HCT116 (cell line): ENCODE data around the gene ARMH4.

Experiments
- CTCF ChIP-seq, 3 experiments: fragments of 200-600 bp in 1 of 3; sonication (generic) in 1 of 3; IDR thresholded peaks in 2 of 3; conservative IDR thresholded peaks in 1 of 3; 2 replicates each; pipeline ENCODE4 v1.5.1; 2012 to 2017; ENCODE audit warnings: low read depth in 2 of 3, low read length in 2 of 3, antibody characterized with exemption in 1 of 3, borderline replicate concordance in 1 of 3, control low read depth in 1 of 3, mild to moderate bottlenecking in 1 of 3, mixed read lengths in 1 of 3, mixed run types in 1 of 3, moderate library complexity in 1 of 3; ENCODE audit not compliant: insufficient read depth in 1 of 3
- ELF1 ChIP-seq: IDR thresholded peaks from 2 replicates; pipeline ENCODE4 v1.6.1; 2012; ENCODE audit warnings: low read depth, borderline replicate concordance
- FOSL1 ChIP-seq: IDR thresholded peaks from 2 replicates; pipeline ENCODE4 v1.6.1; 2012; ENCODE audit warnings: low read depth
- MAX ChIP-seq: IDR thresholded peaks from 2 replicates; pipeline ENCODE4 v1.6.1; 2012
- POLR2A ChIP-seq: IDR thresholded peaks from 2 replicates; pipeline ENCODE4 v1.7.0; 2011; ENCODE audit warnings: borderline replicate concordance; ENCODE audit not compliant: insufficient read depth, insufficient read length; ENCODE audit errors: extremely low read depth
- REST ChIP-seq: IDR thresholded peaks from 2 replicates; pipeline ENCODE4 v1.6.1; 2012; ENCODE audit warnings: low read depth
- SIN3A ChIP-seq: IDR thresholded peaks from 2 replicates; pipeline ENCODE4 v1.6.1; 2012; ENCODE audit warnings: low read depth
- SRF ChIP-seq: IDR thresholded peaks from 2 replicates; pipeline ENCODE4 v1.6.1; 2012; ENCODE audit warnings: low read depth
- YY1 ChIP-seq: IDR thresholded peaks from 2 replicates; pipeline ENCODE4 v1.6.1; 2011; ENCODE audit warnings: low read length, low read depth, moderate library complexity, mild to moderate bottlenecking; ENCODE audit not compliant: insufficient replicate concordance; ENCODE audit errors: extremely low read depth

GRCh38 chr14:57999471-57999870 is 152.5 kb downstream of the ARMH4 start:
- TF ChIP-seq MAX (no peak), CTCF (IDR thresholded peaks at IDR 0.05 in 2 of 3, conservative IDR thresholded peaks at IDR 0.05 in 1 of 3; ENCODE audit: borderline replicate concordance in 1 of 3, insufficient read depth in 1 of 3, low read depth in 2 of 3, low read length in 2 of 3) (no peak), YY1 (no peak), SRF (no peak), REST (no peak), POLR2A (no peak), SIN3A (no peak), FOSL1 (no peak), ELF1 (no peak)
